Inflammatory macrophage treated with lipopolysaccharide for 1 hour (primary cell): Measurements from ENCODE around the gene DBNDD2.

Experiments used
- DNase-seq, 2 donors: peaks; one replicate each; pipeline ENCODE4 v3.0.0-alpha.2; 2020 to 2022

Gene DBNDD2

GRCh38 chr20:45452772-45453691, 44.9 kb downstream of the DBNDD2 start:
- DNase-seq = peak; percentile 66 to 79

GRCh38 chr20:45456632-45457031, 48.5 kb downstream of the DBNDD2 start:
- DNase-seq = no peak

- no peak for DNase-seq
Observed at GRCh38 chr20:45459606-45460005, 51.5 kb downstream of the DBNDD2 start.
